NCI-H460 (cell line): Measurements from ENCODE around the gene SPEF2. TPM values are rescaled to one million over a fixed set of nuclear protein-coding genes. Genes with fewer than 3 reads are reported as not detected.
"Not testable (repeated sequence)": the region's sequence is repeated elsewhere in the genome, so short reads cannot be mapped to it uniquely, and the experiment has no call there.

ENCODE experiments used
- DNase-seq: peaks from one replicate; pipeline ENCODE4 v3.0.0-alpha.2; 2016; ENCODE audit warnings: low read depth; ENCODE audit errors: extremely low read depth
- total RNA-seq: library from RNA; depleted of rRNA; stranded (reverse); fragments of >200 nt; shearing (Covaris generic); gene quantifications from 2 replicates; pipeline ENCODE4 v1.2.3, GENCODE V29; 2014

SPEF2 gene
- total RNA-seq, 1 experiment from 2014 or later: 2.9 TPM

DNA sequence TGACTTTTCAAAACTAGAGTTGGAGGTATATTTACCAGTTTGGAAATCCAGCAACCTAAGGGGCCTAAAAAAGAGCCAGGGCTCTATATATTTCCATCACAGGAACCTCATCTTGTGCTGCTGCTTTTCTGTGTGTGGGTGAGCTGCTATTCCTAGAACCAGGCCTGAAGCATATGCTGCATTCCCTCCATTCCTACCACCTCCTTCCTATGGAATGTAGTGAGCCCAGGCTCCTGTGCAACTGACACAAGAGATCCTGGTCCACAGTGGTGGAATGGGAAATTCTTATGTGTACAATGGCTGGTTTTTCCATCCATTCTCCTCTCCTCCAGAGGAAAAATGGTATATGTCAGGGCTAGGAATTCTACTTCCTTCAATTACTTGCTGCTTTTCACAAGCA is 39.1 kb downstream of the SPEF2 start:
- DNase-seq: no peak

DNA sequence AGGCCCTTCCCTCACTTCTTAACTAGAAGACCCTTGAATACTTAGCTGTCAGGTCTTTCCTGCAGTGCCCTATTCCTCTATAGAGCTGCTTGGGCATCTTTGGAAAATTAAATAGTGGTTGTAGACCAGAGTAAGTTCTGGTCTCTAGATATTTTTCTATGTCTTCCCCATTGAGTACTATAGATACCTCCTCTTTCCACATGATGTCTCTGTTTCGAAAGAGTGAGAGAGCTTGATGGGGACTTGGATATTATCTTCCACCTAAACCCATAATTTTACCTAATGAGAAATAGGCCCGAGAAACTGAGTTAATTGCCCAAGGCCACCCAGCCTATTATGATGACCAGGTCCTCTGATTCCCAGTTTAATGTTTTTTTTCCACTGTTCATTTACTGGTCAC is 40.2 kb downstream of the SPEF2 start:
- DNase-seq: no peak

DNA sequence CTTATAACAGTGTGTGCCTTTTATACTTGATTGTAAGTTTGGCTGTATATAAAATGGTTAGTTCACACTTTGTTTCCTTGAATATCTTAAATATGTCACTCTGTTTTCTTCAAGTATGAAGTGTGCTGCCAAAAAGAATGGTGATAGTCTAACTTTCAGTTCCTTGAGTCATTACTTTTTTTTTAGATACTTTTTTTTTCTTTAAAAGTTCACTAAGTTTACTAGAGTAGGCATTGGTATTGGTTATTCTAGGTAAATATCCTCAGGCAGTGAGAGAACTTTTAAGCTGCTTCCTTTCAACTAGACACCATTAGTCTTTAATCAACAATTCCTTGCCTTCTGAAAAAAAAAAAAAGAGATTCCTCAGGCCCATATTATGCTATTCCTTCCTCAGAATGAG is 41.9 kb downstream of the SPEF2 start:
- DNase-seq: no peak

DNA sequence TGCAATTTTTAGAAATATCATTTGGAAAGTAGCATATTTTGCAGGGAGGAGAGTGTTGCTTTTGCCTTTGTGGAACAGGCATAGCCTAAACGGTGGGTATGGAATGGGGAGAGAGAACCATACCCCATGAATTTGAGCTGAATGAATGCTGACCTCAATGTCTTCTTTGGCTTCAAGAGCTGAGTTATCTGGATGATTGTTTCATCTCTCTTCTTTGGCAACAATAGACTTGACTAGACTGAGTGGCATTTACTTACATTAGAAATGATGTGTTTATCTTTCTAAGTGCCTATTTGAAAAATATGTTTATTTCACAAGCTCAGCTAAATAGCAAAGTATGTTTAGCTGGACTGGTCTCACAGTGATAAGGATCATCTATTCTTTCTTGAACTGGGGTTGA is 42.8 kb downstream of the SPEF2 start:
- DNase-seq: no peak

DNA sequence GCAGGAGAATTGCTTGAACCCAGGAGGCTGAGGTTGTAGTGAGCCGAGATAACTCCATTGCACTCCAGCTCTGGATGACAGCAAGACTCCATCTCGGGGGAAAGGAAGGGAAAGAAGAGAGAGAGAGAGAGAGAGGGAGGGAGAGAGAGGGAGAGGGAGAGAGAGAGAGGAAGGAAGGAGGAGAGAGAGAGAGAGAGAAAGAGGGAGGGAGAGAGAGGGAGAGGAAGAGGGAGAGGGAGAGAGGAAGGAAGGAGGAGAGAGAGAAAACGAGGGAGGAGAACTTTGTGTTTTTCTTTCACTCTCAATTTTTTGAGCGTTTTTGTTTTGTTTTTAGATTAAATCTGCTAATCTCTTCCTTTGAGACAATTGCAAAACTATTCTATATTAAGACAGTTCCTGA is 46.9 kb downstream of the SPEF2 start:
- DNase-seq: no peak

DNA sequence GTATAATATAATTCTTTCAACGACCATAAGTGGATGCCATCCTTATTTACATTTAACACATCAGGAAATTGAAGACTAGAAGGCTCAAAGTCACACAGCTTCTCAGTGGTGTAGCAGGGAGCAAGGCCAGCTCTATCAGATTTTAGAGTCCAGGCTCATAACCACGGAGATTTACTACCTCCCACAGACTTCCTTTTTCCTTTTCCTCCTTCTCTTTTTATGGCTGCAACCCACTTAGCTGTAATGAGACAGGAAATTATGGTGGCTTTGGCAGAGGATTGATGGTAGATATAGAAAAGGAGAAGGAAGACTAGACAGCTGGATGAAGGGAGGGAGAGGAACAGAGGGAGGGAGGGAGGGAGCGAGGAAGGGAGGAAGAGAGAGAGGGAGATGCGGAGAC is 47.4 kb downstream of the SPEF2 start:
- DNase-seq: no peak

DNA sequence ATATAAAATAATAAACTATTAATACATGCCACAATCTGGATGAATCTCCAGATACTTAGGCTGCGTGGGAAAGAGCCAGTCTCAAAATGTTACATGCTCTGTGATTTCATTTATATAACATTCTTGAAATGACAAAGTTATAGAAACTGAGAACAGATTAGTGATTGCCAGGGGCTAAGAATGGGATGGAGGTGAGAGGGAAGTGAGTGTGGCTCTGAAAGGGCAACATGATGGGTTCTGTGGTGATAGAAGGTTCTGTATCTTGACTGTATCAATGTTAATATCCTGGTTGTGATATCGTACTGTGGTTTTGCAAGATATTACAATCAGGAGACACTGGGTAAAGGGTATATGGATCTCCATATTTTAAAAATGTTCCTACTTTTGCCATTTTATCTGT is 50.7 kb downstream of the SPEF2 start:
- DNase-seq: no peak

DNA sequence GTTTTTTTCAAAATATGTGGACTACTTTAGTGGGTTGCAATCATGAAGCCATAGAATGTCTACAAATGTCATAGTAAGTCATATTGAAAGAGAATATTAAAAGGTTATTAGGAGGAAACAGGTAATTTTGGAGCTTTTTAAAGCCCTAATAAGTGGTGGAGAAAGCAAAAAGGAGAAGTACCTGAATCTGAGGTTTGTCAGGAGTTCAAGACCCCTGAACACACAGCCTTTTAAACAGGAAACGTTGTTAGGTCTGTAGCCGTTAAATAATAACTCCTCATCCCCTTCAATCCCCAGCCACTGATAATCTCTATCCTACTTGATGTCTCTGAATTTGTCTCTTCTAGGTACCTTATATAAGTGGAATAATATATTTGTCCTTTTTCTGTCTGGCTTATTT is 51.1 kb downstream of the SPEF2 start:
- no peak for DNase-seq

DNA sequence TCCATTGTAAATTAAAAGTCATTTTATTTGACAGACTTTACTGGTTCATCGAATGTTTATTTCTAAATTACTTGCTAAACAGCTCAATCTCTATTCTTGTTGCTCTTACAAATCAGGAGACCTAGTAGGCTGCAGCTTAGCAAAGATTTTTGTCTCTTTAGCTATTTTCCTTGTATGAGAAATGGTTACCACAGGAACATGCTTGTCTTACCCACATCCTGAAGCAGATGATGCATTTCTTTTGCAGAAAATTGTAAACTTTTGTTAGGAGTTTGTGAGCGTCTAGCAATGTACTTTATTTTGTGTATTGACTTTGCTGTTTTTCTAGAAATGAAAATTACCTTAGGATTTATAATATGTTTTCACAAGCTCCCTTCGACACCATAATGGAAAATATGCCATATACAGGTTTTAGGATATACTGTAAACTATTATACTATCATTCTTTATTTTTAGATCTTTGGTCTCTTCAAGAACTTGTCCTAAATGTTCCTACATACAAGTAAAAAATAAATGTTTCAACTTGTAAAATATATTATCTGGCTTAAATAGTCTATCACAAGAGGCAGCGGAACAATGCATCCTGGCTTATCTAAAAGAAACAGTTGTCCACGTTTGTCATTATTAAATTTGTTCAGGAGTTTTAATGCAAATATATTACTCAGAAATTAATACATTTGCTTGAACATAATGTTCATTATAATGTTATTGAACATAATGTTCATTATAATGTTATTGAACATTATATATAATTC is 54.1 kb downstream of the SPEF2 start:
- DNase-seq: no peak

DNA sequence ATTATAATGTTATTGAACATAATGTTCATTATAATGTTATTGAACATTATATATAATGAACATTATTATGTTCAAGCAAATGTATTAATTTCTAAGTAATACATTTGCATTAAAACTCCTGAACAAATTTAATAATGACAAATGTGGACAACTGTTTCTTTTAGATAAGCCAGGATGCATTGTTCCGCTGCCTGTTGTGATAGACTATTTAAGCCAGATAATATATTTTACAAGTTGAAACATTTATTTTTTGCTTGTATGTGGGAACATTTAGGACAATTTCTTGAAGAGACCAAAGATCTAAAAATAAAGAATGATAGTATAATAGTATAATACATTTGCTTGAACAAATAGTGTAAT is 54.6 kb downstream of the SPEF2 start:
- not testable (repeated sequence) for DNase-seq

DNA sequence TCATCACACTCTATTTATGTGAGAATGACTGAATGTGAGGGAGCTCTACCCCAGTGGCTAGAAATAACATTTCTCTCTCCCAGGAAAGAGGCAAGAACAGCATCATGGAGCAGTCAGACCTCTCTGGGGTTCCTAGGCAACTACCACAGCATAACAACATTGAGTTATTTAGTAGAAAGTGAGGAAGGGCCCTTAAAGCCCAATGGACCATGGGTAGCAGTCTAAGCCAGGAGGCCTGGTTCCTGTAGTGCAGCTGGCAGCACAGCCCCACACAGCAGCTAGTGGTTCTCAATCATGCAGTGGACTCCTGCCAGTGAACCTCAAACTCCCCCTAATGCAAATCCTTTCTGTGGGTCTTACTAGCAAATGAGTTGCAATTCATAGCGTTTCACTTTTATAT is 55.3 kb downstream of the SPEF2 start:
- no peak for DNase-seq

DNA sequence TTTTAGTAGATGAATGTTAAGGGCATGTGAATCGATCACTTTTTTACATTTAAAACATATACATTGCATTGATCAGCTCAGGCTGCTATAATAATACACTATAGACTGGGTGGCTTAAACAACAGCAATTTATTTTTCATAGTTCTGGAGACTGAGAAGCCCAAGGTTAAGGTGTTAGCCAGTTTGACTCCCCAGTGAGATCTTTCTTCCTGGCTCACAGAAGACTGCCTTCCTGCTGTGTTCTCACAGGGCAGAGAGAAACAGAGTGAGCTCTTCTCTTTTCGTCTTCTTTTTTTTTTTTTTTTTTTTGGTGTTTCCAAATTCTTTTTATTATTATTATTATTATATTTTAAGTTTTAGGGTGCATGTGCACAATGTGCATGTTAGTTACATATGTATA is 56.4 kb downstream of the SPEF2 start:
- DNase-seq: no peak

DNA sequence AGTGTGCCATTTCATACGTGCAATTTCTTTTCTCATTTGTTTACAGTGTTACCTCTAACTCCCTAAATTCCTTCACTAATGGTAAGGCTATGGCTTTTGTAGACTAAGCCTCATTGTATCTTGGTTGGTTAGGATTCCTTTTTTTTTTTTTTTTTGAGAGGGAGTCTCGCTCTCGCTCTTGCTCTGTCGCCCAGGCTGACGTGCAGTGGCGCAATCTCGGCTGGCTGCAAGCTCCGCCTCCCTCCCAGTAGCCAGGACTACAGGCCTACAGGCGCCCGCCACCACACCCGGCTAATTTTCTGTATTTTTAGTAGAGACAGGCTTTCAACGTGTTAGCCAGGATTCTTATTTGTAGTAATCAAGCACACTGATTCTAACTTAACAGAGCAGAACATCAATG is 57.7 kb downstream of the SPEF2 start:
- DNase-seq: no peak

DNA sequence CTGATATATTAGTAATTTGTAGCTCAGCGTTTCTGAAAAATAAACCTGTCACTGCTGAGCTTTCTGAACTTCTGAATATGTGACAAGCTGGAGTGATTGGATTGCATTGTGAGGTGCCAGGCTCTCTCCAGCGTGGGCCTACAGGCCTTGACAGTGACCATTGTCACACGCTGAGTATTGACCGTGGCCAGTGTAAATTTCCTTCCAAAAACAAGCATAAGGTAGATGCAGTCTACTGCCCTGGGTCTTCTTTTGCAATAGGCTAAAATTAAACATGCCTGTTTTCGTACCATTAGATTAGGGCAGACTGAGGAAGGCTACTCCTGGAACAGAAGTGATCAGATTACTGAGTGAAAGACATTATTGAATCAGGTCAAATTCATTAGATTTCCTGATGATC is 60.2 kb downstream of the SPEF2 start:
- no peak for DNase-seq

DNA sequence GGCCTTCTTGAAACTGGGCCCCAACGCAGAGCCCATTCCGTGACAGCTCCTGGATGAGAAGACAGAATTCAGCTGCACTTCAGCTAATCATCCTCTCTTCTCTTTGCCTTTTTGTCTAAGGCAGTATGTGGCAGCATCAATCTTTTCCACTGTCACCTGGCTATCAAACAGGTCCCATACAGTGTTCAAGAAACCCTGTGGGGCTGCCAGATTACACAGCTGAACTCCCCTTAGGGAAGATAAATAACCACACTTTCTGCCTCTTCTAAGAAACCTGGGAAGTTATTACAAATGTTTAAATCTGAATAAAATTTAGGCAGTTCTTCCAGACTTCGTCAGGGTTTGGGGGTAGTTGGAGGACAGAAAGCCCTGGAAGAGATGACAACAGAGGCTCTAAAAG is 61.0 kb downstream of the SPEF2 start:
- no peak for DNase-seq

DNA sequence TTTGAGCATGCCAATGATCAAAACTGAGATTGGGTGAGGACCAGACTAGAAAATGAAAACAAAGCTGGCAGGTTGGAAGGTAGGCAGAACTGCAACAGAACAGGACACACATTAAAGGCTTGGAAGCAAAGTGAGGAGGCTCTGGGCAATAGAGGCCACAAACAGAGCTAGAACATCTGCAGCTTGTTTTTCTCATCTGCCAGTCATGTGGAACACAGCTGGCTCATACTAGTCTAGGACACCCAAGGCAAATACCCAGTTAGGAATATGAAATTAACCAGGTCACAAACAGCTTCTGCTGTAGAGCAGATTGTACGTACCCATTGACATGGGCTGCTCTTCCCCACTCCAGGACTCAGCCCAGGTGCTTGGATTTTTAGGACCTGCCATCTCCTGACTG is 61.7 kb downstream of the SPEF2 start:
- DNase-seq: no peak

DNA sequence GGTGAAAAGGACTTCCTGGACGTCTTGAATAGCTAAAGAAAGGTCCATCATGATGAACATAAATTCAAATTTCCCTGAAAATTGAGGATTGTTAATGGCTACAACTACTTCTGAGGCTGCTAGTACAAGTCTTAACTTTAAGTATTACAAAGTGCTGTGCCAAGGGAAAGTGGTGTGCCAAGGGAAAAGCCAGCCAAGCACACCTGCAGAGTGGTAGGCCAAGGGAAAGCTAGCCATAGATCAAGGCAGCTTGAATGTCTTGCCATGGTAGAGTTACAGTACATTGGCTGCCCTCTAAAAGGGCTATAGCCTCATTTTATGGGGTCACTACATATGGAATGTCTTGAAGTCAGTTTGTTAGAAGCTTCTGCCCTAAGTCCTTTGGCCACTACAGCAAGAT is 64.2 kb downstream of the SPEF2 start:
- no peak for DNase-seq

DNA sequence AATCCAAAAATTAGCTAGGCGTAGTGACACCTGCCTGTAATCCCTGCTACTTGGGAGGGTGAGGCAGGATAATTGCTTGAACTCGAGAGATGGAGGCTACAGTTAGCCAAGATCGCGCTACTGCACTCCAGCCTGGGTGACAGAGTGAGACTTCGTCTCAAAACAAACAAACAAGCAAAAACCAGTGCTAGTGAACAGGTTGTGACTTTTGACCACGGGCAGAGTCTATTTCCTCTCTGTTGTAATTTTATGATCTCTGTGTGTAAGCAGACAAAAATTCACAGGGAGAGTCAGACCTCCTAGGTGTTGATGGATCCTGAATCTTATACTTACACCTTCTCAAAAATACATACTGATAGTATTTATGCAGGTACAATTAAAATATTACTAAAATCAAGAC is 65.8 kb downstream of the SPEF2 start:
- no peak for DNase-seq

DNA sequence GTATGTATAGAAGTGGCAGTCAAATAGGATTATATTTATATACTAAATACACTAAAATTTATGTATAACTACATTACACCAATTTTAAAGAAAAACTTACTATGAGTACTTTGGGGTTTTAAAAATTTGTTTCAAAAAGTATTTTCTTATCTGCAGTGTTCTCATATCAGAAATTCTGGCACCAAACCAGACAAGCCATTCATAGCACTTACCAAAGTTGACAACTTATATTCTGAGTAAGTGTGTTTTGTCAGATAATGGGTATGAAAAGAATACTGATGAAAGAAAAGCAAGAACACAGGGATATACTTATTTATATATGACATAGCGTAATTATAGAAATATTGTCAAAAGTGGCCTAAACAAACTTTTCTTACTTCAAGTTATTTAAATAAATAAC is 67.5 kb downstream of the SPEF2 start:
- no peak for DNase-seq

DNA sequence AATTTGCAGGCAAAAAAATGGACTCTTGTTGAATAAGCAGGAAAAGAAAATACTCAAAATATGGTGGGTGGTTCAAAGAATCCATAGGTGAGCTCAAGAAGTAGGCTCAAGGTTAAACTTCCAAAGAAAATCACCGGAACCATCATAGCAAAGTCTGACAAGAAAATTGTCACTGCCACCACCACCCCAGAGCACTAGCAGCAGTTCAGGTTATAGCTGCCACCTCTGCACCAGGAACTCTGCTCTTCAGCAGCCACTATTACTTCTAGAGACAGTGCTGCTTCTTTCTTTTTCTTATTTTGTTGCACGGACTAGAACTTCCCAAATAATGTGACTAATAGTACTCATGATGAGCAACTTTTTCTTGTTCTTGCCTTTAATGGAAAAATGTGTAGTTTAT is 70.3 kb downstream of the SPEF2 start:
- no peak for DNase-seq

DNA sequence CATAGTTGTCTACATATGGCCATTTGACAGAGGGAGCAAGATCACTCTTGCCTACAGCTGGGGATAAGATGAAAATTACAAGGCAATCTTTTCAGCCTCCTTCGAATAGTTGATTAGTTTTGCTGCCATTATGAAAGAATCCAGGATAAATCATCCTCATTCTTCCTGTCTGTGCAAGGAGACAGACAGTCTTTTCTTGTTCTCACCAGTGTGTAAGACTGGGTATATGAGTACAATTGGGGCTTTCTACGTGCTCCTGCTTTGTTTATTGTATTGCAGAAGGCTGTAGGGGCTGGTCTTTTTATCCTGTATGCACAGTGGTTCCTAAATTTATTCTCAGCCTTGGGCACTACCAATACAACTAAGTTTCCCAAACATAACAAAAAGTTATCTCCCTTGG is 76.8 kb downstream of the SPEF2 start:
- DNase-seq: no peak

DNA sequence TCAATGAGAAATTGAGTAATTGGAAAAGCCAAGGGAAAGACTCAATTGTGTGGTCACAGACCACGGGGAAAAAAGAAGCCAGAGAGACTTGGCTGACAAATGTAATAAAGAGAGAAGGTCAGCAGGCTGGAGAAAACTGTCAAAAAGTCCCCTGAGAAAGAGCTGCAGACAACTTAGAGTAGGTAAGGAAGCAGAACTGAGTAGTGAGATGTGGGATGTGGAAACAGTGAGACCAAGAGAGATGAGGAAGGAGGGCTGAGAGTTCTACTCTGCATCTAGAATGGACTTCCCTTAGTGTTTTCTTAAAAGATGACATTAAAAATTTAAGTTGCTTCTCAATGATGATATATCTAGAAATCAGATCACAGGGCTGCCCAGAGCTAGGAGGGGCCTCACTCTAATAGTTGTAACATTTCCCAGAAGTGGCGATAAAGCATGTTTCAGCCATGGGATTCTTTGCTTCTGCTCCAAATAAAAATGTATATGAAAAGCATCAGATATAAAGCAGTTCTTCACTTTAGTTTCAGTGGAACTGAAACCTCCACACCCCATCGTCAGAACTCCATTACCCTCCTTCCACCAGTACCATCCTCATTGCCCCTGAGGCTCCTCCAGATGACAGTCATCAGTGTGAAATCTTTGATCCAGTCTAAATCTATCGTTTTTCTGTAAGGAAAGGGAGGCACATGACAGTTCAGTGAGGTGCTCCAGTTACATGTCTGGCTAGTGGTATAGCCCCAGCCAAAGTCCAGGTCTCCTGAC is 80.6 kb downstream of the SPEF2 start:
- no peak for DNase-seq

DNA sequence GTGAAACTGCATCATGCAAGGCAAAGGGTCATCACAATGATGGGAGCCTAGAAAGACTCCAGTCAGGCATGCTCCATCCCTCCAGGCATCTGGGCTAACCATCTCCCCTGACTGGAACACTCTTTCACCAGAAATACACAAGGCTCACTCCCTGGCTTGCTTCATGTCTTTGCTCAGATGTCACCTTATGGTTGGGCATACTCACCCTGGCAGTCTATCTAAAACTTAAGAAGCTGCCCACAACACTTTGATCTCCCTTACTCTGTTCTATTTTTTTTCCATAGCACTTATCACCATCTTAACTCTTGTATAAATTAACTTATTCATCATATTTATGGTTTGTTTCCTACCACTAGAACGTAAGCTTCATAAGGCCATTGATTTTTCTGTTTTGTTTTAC is 90.0 kb downstream of the SPEF2 start:
- DNase-seq: no peak
